HEK293 (cell line): ENCODE results near the gene PRUNE2.

Source experiments
- CTCF ChIA-PET: fragments of 350-600 bp; formaldehyde crosslinking; extraction: SDS; loops from one replicate; lab custom pipeline; 2021; ENCODE audit warnings: antibody characterized with exemption; lab: Yijun Ruan, JAX
- POLR2A ChIA-PET: fragments of 300-600 bp; formaldehyde crosslinking; extraction: SDS; loops from one replicate; lab custom pipeline; 2020; ENCODE audit warnings: antibody characterized with exemption, inconsistent platforms; lab: Yijun Ruan, JAX
- H3K27ac ChIP-seq: fragments of 200-500 bp; sonication (Bioruptor generic); 2 replicates; pipeline ENCODE4 v1.5.1; 2014; ENCODE audit warnings: low read depth, low read length, control low read depth, inconsistent platforms; ENCODE audit errors: extremely low read depth
- H3K36me3 ChIP-seq, 2 experiments: fragments of 200-500 bp in 1 of 2; sonication (Bioruptor generic) in 1 of 2; 1 replicate in 1 of 2; 2 replicates in 1 of 2; pipeline ENCODE4 v1.5.1; 2014 to 2017; ENCODE audit warnings: inconsistent platforms in 2 of 2, low read length in 2 of 2; ENCODE audit not compliant: control insufficient read depth in 2 of 2, insufficient read depth in 1 of 2
- H3K4me1 ChIP-seq: fragments of 200-500 bp; sonication (Bioruptor generic); 2 replicates; pipeline ENCODE4 v1.5.1; 2014; ENCODE audit warnings: mild to moderate bottlenecking, low read length, inconsistent platforms; ENCODE audit not compliant: control insufficient read depth, insufficient read depth
- H3K4me3 ChIP-seq: 2 replicates; pipeline ENCODE4 v1.5.1; 2011; ENCODE audit warnings: low read depth, mild to moderate bottlenecking, control low read depth, low read length, moderate library complexity
- H3K9me3 ChIP-seq: fragments of 200-500 bp; sonication (Bioruptor generic); 2 replicates; pipeline ENCODE4 v1.5.1; 2014; ENCODE audit warnings: low read depth, low read length, inconsistent platforms; ENCODE audit not compliant: control insufficient read depth, insufficient read depth
- FEZF1 ChIP-seq: fragments of 450-650 bp; formaldehyde crosslinking; IDR thresholded peaks from 2 replicates; pipeline ENCODE4 v1.5.1; 2016; ENCODE audit warnings: missing biosample characterization, missing genetic modification characterization
- GLIS1 ChIP-seq: fragments of 450-650 bp; formaldehyde crosslinking; IDR thresholded peaks from 2 replicates; pipeline ENCODE4 v1.5.1; 2016; ENCODE audit warnings: missing biosample characterization, missing genetic modification characterization
- HOXA7 ChIP-seq: sonication (generic); formaldehyde crosslinking; IDR thresholded peaks from 2 replicates; pipeline ENCODE4 v1.8.1; 2022; ENCODE audit warnings: missing genetic modification reagents, borderline replicate concordance
- SALL2 ChIP-seq: fragments of 450-650 bp; formaldehyde crosslinking; IDR thresholded peaks from 2 replicates; pipeline ENCODE4 v1.5.0; 2017; ENCODE audit warnings: missing biosample characterization, mild to moderate bottlenecking, missing genetic modification characterization, borderline replicate concordance
- SCRT2 ChIP-seq: fragments of 450-650 bp; formaldehyde crosslinking; IDR thresholded peaks from 2 replicates; pipeline ENCODE4 v1.5.1; 2016; ENCODE audit warnings: missing biosample characterization, missing genetic modification characterization
- SETDB1 ChIP-seq: IDR thresholded peaks from one replicate; pipeline ENCODE4 v1.6.1; 2017; ENCODE audit warnings: mild to moderate bottlenecking, low read length, moderate library complexity, mixed read lengths; ENCODE audit not compliant: insufficient read length
- TCF7L2 ChIP-seq: IDR thresholded peaks from 2 replicates; pipeline ENCODE4 v1.6.1; 2011; ENCODE audit warnings: low read depth, mild to moderate bottlenecking, inconsistent platforms, low read length, moderate library complexity, borderline replicate concordance
- TSHZ1 ChIP-seq: fragments of 450-650 bp; formaldehyde crosslinking; IDR thresholded peaks from 2 replicates; pipeline ENCODE4 v1.5.1; 2016; ENCODE audit warnings: missing biosample characterization, missing genetic modification characterization, borderline replicate concordance
- ZBTB1 ChIP-seq: fragments of 450-650 bp; formaldehyde crosslinking; IDR thresholded peaks from 2 replicates; pipeline ENCODE4 v1.5.1; 2016; ENCODE audit warnings: missing biosample characterization, missing genetic modification characterization
- ZFP69B ChIP-seq: fragments of 450-650 bp; formaldehyde crosslinking; IDR thresholded peaks from 2 replicates; pipeline ENCODE4 v1.5.1; 2016; ENCODE audit warnings: missing biosample characterization, missing genetic modification characterization
- ZNF138 ChIP-seq: fragments of 450-650 bp; formaldehyde crosslinking; IDR thresholded peaks from 2 replicates; pipeline ENCODE4 v1.5.1; 2016; ENCODE audit warnings: missing biosample characterization, missing genetic modification characterization, borderline replicate concordance
- ZNF175 ChIP-seq: fragments of 450-650 bp; formaldehyde crosslinking; IDR thresholded peaks from 2 replicates; pipeline ENCODE4 v1.5.1; 2016; ENCODE audit warnings: missing biosample characterization, missing genetic modification characterization
- ZNF202 ChIP-seq: fragments of 450-650 bp; formaldehyde crosslinking; IDR thresholded peaks from 2 replicates; pipeline ENCODE4 v1.5.1; 2016; ENCODE audit warnings: missing biosample characterization, missing genetic modification characterization, borderline replicate concordance
- ZNF211 ChIP-seq: fragments of 450-650 bp; formaldehyde crosslinking; IDR thresholded peaks from 2 replicates; pipeline ENCODE4 v1.5.1; 2016; ENCODE audit warnings: low read depth, missing biosample characterization, missing genetic modification characterization
- ZNF239 ChIP-seq: fragments of 450-650 bp; formaldehyde crosslinking; IDR thresholded peaks from 2 replicates; pipeline ENCODE4 v1.5.1; 2016; ENCODE audit warnings: missing biosample characterization, missing genetic modification characterization
- ZNF24 ChIP-seq: fragments of 450-650 bp; formaldehyde crosslinking; IDR thresholded peaks from 2 replicates; pipeline ENCODE4 v1.5.1; 2016; ENCODE audit warnings: missing biosample characterization, missing genetic modification characterization
- ZNF280D ChIP-seq: fragments of 450-650 bp; formaldehyde crosslinking; IDR thresholded peaks from 2 replicates; pipeline ENCODE4 v1.5.1; 2016; ENCODE audit warnings: missing biosample characterization, missing genetic modification characterization
- ZNF416 ChIP-seq: fragments of 450-650 bp; formaldehyde crosslinking; IDR thresholded peaks from 2 replicates; pipeline ENCODE4 v1.5.1; 2016; ENCODE audit warnings: missing biosample characterization, missing genetic modification characterization
- ZNF513 ChIP-seq: fragments of 450-650 bp; IDR thresholded peaks from 2 replicates; pipeline ENCODE4 v1.5.1; 2018; ENCODE audit warnings: missing biosample characterization, missing genetic modification characterization
- ZNF560 ChIP-seq: fragments of 450-650 bp; formaldehyde crosslinking; IDR thresholded peaks from 2 replicates; pipeline ENCODE4 v1.5.1; 2017; ENCODE audit warnings: missing biosample characterization, missing genetic modification characterization, borderline replicate concordance
- ZNF571 ChIP-seq: fragments of 450-650 bp; formaldehyde crosslinking; IDR thresholded peaks from 2 replicates; pipeline ENCODE4 v1.5.0; 2017; ENCODE audit warnings: missing biosample characterization, missing genetic modification characterization
- ZNF610 ChIP-seq: fragments of 450-650 bp; formaldehyde crosslinking; IDR thresholded peaks from 2 replicates; pipeline ENCODE4 v1.5.1; 2016; ENCODE audit warnings: missing biosample characterization, missing genetic modification characterization, borderline replicate concordance
- ZNF701 ChIP-seq: fragments of 450-650 bp; formaldehyde crosslinking; IDR thresholded peaks from 2 replicates; pipeline ENCODE4 v1.5.1; 2016; ENCODE audit warnings: missing biosample characterization, missing genetic modification characterization
- TF ChIP-seq, protein P1 (sequence below): fragments of 450-650 bp; formaldehyde crosslinking; IDR thresholded peaks from 2 replicates; pipeline ENCODE4; 2016; ENCODE audit warnings: missing biosample characterization, missing genetic modification characterization

The PRUNE2 gene

GRCh38 chr9:76900884-76901440, 5.0 kb downstream of the PRUNE2 start (continued):
- TF ChIP-seq ZNF513 (tag by site-specific recombination) = no peak
- no peak for TF ChIP-seq TSHZ1 (tag by site-specific recombination)
- TF ChIP-seq ZNF175 (tag by site-specific recombination) = no peak
- TF ChIP-seq ZNF202 (tag by site-specific recombination) = no peak
- TF ChIP-seq TCF7L2 = no peak
- no peak for TF ChIP-seq FEZF1 (tag by site-specific recombination)
- TF ChIP-seq SCRT2 (tag by site-specific recombination) = no peak
- no peak for TF ChIP-seq ZNF239

DNA sequence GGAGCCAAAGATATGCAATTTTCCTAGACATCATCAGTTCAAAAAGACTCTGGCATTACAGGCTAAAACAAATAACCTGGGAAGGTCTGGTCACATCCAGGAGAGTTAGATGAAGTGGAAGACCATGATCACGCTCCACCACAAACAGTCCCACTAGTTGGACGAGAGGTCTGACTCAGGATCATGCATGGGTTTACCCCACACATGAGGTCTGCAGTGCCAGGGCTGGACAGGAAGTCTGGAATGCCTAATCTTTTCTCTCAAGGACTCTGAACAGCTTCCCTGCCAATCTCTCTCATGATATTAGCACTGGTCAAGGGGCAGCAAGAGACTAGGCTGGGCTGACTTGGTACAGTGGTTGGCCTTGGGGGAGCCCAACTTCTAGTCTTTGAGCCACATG, 7.1 kb downstream of the PRUNE2 start:
- CTCF ChIA-PET = no interaction called here
- POLR2A ChIA-PET = no interaction called here
- Histone ChIP-seq H3K9me3 (no peaks in the 10 kb centered on the region), H3K27ac (no peak overlapping the region), H3K36me3 (no peaks in the 10 kb centered on the region), H3K4me3 (no peak overlapping the region), H3K4me1 (no peaks in the 10 kb centered on the region)
- TF ChIP-seq ZNF416 (tag by site-specific recombination) (no peak), SETDB1 (no peak), ZNF138 (tag by site-specific recombination) (no peak)

- TF ChIP-seq ZNF571 (no peak), ZBTB1 (tag by site-specific recombination) (no peak), ZFP69B (tag by site-specific recombination) (no peak), ZNF701 (no peak), ZNF280D (tag by site-specific recombination) (no peak), HOXA7 (CRISPR knock-in tag) (no peak), ZNF211 (no peak), ZNF560 (tag by site-specific recombination) (no peak), TCF7L2 (no peak), GLIS1 (no peak), SALL2 (tag by site-specific recombination) (no peak), ZNF610 (no peak), ZNF24 (tag by site-specific recombination) (no peak)
- TF ChIP-seq, protein P1, sequence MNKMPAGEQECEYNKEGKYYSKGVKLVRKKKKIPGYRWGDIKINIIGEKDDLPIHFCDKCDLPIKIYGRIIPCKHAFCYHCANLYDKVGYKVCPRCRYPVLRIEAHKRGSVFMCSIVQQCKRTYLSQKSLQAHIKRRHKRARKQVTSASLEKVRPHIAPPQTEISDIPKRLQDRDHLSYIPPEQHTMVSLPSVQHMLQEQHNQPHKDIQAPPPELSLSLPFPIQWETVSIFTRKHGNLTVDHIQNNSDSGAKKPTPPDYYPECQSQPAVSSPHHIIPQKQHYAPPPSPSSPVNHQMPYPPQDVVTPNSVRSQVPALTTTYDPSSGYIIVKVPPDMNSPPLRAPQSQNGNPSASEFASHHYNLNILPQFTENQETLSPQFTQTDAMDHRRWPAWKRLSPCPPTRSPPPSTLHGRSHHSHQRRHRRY (tag by site-specific recombination) = no peak
- Histone ChIP-seq H3K4me1 (no peaks in the 10 kb centered on the region), H3K9me3 (no peaks in the 10 kb centered on the region), H3K4me3 (no peak overlapping the region), H3K36me3 (no peaks in the 10 kb centered on the region), H3K27ac (no peak overlapping the region)
- POLR2A ChIA-PET = no interaction called here
- CTCF ChIA-PET = no interaction called here
Observed at GRCh38 chr9:76897804-76898525, 7.9 kb downstream of the PRUNE2 start.
